PC-3 (cell line): ENCODE measurements around the gene STEAP1B. TPM values are rescaled to one million over a fixed set of nuclear protein-coding genes. Genes with fewer than 3 reads are reported as not detected.

ENCODE experiments used
- ATAC-seq: fragments of 200-7000 bp; cut with Tn5 transposase; 2 replicates; pipeline ENCODE4 v1.9.1; 2020; ENCODE audit warnings: mild to moderate bottlenecking, moderate library complexity
- BruUV-seq: library from RNA; stranded (reverse); fragments of 400-500 nt; replicated peaks from 2 replicates; lab custom pipeline; 2021; lab: Mats Ljungman, UMichigan
- CTCF ChIA-PET: fragments of 300-600 bp; sonication (Branson Sonifier 250); formaldehyde crosslinking; loops from one replicate; lab custom pipeline; 2022; ENCODE audit warnings: antibody characterized with exemption; lab: Charles Lee
- POLR2A ChIA-PET: fragments of 300-600 bp; sonication (Branson Sonifier 250); formaldehyde crosslinking; loops from one replicate; lab custom pipeline; 2022; ENCODE audit warnings: antibody characterized with exemption; ENCODE audit not compliant: unreplicated experiment; lab: Charles Lee
- DNase-seq: peaks from one replicate; pipeline ENCODE4 v3.0.0-alpha.2; 2015
- H2AFZ ChIP-seq: fragments of 300-600 bp; sonication (generic); 2 replicates; pipeline ENCODE4 v1.6.0; 2016; ENCODE audit warnings: antibody characterized with exemption, low read length
- H3F3A ChIP-seq: fragments of 300-600 bp; sonication (generic); one replicate; pipeline ENCODE4 v1.6.0; 2017; ENCODE audit warnings: antibody characterized with exemption, low read length, control low read depth, mild to moderate bottlenecking; ENCODE audit not compliant: unreplicated experiment
- H3K27ac ChIP-seq: fragments of 300-600 bp; sonication (generic); 2 replicates; pipeline ENCODE4 v1.5.1; 2016; ENCODE audit warnings: mild to moderate bottlenecking, low read length
- H3K27me3 ChIP-seq: fragments of 300-600 bp; sonication (generic); 2 replicates; pipeline ENCODE4 v1.6.1; 2016; ENCODE audit warnings: low read length, mixed read lengths
- H3K36me3 ChIP-seq: fragments of 300-600 bp; sonication (generic); 2 replicates; pipeline ENCODE4 v1.6.1; 2016; ENCODE audit warnings: low read depth, mixed run types, low read length, mixed read lengths
- H3K4me1 ChIP-seq: fragments of 300-600 bp; sonication (generic); 2 replicates; pipeline ENCODE4 v1.5.1; 2016; ENCODE audit warnings: low read length; ENCODE audit not compliant: insufficient read depth
- H3K4me2 ChIP-seq: fragments of 300-600 bp; sonication (generic); 2 replicates; pipeline ENCODE4 v1.6.0; 2016; ENCODE audit warnings: low read length
- H3K4me3 ChIP-seq: fragments of 300-600 bp; sonication (generic); 2 replicates; pipeline ENCODE4 v1.5.1; 2016; ENCODE audit warnings: mild to moderate bottlenecking, low read length, mixed read lengths
- H3K79me2 ChIP-seq: fragments of 300-600 bp; sonication (generic); 2 replicates; pipeline ENCODE4 v1.6.1; 2017; ENCODE audit warnings: low read length, mixed read lengths
- H3K9ac ChIP-seq: fragments of 300-600 bp; sonication (generic); 2 replicates; pipeline ENCODE4 v1.6.0; 2016; ENCODE audit warnings: mild to moderate bottlenecking, low read length
- H3K9me2 ChIP-seq: fragments of 300-600 bp; sonication (generic); replicated peaks from 2 replicates; pipeline ENCODE4 v1.6.1; 2016; ENCODE audit warnings: mixed run types, low read length, mixed read lengths
- H3K9me3 ChIP-seq: fragments of 300-600 bp; sonication (generic); 2 replicates; pipeline ENCODE4 v1.6.1; 2016; ENCODE audit warnings: low read length, mixed read lengths
- H4K20me1 ChIP-seq: fragments of 300-600 bp; sonication (generic); 2 replicates; pipeline ENCODE4 v1.6.1; 2016; ENCODE audit warnings: low read length, mixed read lengths
- EZH2 ChIP-seq: fragments of 300-600 bp; sonication (generic); IDR thresholded peaks from one replicate; pipeline ENCODE4 v1.6.1; 2017; ENCODE audit warnings: antibody characterized with exemption, mild to moderate bottlenecking, low read length; ENCODE audit not compliant: unreplicated experiment
- EZH2phosphoT487 ChIP-seq: fragments of 300-600 bp; sonication (generic); IDR thresholded peaks from 2 replicates; pipeline ENCODE4 v1.6.1; 2018; ENCODE audit warnings: mild to moderate bottlenecking, antibody characterized with exemption, low read length, borderline replicate concordance
- intact Hi-C: fragments of 100-400 bp; cut with micrococcal nuclease; formaldehyde crosslinking; loops from 2 replicates; pipeline ENCODE4 v1.9.0; 2023
- total RNA-seq: library from RNA; depleted of rRNA; stranded (reverse); fragments of >200 nt; gene quantifications from 2 replicates; pipeline ENCODE4 v1.2.3, GENCODE V29; 2014
- TF ChIP-seq, protein P1 (sequence below): fragments of 300-600 bp; sonication (generic); conservative IDR thresholded peaks from 2 replicates; pipeline ENCODE4 v1.5.1; 2017; ENCODE audit warnings: antibody characterized with exemption, low read depth, mild to moderate bottlenecking, low read length

The STEAP1B gene
- total RNA-seq, 1 experiment from 2014 or later: 0.47 TPM

DNA sequence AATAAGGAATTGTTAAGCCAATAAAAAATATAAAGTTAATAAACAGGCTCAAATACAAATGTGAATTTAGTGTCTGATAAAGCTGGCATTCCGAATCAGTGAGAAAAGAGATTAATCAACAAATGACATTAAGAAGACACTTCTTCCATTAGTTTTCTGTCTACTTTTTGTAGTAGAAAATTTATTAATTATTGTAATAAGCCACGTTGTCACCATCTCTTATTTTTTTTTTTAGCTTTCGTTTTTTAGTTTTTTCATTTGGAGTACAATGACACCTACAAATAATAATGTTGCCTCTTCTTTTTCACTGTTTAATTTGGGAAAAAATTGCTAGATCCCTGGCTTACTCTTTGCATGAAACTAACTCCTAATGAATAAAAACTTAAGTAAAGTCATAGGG is 46.8 kb upstream of the STEAP1B start:
- no peak overlapping the region for H3K27ac ChIP-seq
- H3K79me2 ChIP-seq: no peaks in the 10 kb centered on the region
- intact Hi-C loops: no loop called here
- ATAC-seq: no peak
- H3K4me1 ChIP-seq: no peaks in the 10 kb centered on the region
- H3F3A ChIP-seq: no peaks in the 10 kb centered on the region
- no peak overlapping the region for H3K4me3 ChIP-seq
- no peak overlapping the region for H2AFZ ChIP-seq
- DNase-seq: no peak
- H3K27me3 ChIP-seq: peaks cover 12% of the 10 kb centered on the region; the same call in 1 of the 2 replicates
- no peaks in the 10 kb centered on the region for H3K9me3 ChIP-seq
- no peak for TF ChIP-seq EZH2
- TF ChIP-seq, protein P1, sequence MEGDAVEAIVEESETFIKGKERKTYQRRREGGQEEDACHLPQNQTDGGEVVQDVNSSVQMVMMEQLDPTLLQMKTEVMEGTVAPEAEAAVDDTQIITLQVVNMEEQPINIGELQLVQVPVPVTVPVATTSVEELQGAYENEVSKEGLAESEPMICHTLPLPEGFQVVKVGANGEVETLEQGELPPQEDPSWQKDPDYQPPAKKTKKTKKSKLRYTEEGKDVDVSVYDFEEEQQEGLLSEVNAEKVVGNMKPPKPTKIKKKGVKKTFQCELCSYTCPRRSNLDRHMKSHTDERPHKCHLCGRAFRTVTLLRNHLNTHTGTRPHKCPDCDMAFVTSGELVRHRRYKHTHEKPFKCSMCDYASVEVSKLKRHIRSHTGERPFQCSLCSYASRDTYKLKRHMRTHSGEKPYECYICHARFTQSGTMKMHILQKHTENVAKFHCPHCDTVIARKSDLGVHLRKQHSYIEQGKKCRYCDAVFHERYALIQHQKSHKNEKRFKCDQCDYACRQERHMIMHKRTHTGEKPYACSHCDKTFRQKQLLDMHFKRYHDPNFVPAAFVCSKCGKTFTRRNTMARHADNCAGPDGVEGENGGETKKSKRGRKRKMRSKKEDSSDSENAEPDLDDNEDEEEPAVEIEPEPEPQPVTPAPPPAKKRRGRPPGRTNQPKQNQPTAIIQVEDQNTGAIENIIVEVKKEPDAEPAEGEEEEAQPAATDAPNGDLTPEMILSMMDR: no peak
- TF ChIP-seq EZH2phosphoT487: no peak
- no peaks in the 10 kb centered on the region for H4K20me1 ChIP-seq
- no peak overlapping the region for H3K4me2 ChIP-seq
- H3K9ac ChIP-seq: no peak overlapping the region
- H3K9me2 ChIP-seq: no peaks in the 10 kb centered on the region
- no peaks in the 10 kb centered on the region for H3K36me3 ChIP-seq
- BruUV-seq: no TSS peak
- ChIA-PET CTCF (no interaction called here), POLR2A (no interaction called here)

DNA sequence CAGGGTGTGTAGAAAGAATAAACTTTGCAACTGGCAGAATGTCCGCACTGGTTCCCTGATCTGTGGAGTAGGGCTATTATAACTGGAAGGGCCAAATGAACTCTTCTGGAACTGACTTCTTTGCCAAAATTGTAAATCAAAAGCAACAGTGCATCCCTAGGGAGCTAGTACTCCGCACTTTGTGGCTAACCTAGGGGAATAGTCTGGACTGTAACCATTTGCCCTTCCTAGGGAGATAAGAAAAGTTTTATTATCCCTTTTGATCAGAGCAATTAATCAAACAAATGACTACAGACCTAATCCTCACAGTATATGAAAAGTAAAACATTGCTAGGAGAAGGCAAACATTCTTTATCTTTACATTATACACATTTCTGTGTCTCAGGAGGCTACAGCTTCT is 45.5 kb upstream of the STEAP1B start:
- no peak overlapping the region for H3K9ac ChIP-seq
- ATAC-seq (no peak), DNase-seq (no peak)
- no peaks in the 10 kb centered on the region for H4K20me1 ChIP-seq
- no peak overlapping the region for H3K4me2 ChIP-seq
- CTCF ChIA-PET: no interaction called here
- no peaks in the 10 kb centered on the region for H3K36me3 ChIP-seq
- H3K27ac ChIP-seq: no peak overlapping the region
- H3K4me1 ChIP-seq: no peaks in the 10 kb centered on the region
- H3K9me3 ChIP-seq: no peaks in the 10 kb centered on the region
- POLR2A ChIA-PET: no interaction called here
- no peaks in the 10 kb centered on the region for H3K9me2 ChIP-seq
- no TSS peak for BruUV-seq
- no peaks in the 10 kb centered on the region for H3K79me2 ChIP-seq
- peaks cover 12% of the 10 kb centered on the region; the same call in 1 of the 2 replicates for H3K27me3 ChIP-seq
- no peak overlapping the region for H3K4me3 ChIP-seq
- no peaks in the 10 kb centered on the region for H3F3A ChIP-seq
- H2AFZ ChIP-seq: no peak overlapping the region
- TF ChIP-seq EZH2: no peak
- TF ChIP-seq, protein P1: no peak
- no peak for TF ChIP-seq EZH2phosphoT487
- intact Hi-C loops: no loop called here

DNA sequence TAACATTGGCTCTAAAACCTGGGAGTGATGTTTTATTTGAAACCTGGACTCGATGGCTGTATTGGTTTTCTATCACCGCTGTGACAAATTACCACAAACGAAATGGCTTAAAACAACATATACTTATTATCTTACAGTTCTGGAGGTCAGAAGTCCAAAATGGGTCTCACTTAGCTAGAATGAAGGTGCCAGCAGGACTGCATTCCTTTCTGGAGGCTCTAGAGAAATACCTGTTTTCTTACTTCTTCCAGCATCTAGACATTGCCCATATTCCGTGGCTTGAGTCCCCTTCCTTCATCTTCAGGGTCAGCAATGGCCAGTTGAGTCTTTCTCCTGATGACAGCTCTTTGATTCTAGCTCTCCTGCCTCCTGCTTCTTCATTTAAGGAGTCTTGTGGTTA is 44.3 kb upstream of the STEAP1B start:
- Histone ChIP-seq H3K79me2 (no peaks in the 10 kb centered on the region), H2AFZ (no peak overlapping the region), H3K9ac (no peak overlapping the region), H3F3A (no peaks in the 10 kb centered on the region), H3K4me2 (no peak overlapping the region), H3K27ac (no peak overlapping the region), H4K20me1 (no peaks in the 10 kb centered on the region), H3K36me3 (no peaks in the 10 kb centered on the region), H3K9me2 (no peaks in the 10 kb centered on the region), H3K27me3 (peaks cover 12% of the 10 kb centered on the region; the same call in 1 of the 2 replicates), H3K4me1 (no peaks in the 10 kb centered on the region), H3K4me3 (no peak overlapping the region), H3K9me3 (no peaks in the 10 kb centered on the region)
- DNase-seq (no peak), ATAC-seq (no peak)
- BruUV-seq: no TSS peak
- CTCF ChIA-PET: interaction anchor here (0.6 kb wide), 1 partner anchor 86 kb away, joined by 8 read pairs; no protein-coding TSS in a partner anchor
- intact Hi-C loops: no loop called here
- no peak for TF ChIP-seq EZH2phosphoT487
- TF ChIP-seq, protein P1: no peak
- no peak for TF ChIP-seq EZH2
- POLR2A ChIA-PET: no interaction called here
